DMS 273 (cell line): ENCODE data around the gene NDUFV1.
"Not testable (repeated sequence)": the region's sequence is repeated elsewhere in the genome, so short reads cannot be mapped to it uniquely, and the experiment has no call there.

Experiments
- DNase-seq: peaks from one replicate; lab custom pipeline; 2025; ENCODE audit not compliant: unreplicated experiment; lab: John Stamatoyannopoulos, UW

NDUFV1 gene

DNA sequence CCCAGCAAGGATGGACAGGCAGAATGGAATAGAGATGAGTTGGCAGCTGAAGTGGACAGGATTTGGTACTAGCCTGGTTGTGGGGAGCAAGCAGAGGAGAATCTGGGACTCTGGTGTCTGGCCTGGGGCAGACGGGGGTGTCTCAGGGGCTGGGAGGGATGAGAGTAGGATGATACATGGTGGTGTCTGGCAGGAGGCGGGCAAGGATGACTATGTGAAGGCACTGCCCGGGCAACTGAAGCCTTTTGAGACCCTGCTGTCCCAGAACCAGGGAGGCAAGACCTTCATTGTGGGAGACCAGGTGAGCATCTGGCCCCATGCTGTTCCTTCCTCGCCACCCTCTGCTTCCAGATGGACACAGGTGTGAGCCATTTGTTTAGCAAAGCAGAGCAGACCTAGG lies 20.8 kb upstream of the NDUFV1 start:
- DNase-seq, result no peak

DNA sequence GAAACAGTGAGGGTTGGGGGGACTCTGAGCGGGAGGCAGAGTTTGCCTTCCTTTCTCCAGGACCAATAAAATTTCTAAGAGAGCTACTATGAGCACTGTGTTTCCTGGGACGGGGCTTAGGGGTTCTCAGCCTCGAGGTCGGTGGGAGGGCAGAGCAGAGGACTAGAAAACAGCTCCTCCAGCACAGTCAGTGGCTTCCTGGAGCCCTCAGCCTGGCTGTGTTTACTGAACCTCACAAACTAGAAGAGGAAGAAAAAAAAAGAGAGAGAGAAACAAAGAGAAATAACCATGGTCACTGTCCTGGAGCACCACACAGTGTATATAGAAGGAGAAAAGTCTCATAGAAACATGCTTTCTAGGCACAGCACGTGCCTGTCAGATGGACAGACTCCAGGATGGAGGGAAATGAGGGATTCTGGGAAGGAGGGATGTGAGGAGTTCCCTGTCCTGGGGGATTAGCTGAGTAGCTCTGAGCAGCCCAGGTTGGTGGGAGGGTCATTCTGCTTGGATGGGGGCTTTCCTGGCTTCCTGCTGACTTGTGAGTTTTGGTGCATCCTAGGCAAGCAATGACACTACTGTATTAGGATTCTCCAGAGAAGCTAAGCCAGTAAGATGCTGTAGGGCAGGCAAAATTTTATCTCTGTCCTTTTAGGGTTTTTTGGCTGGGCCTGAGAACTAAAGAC lies 20.0 kb upstream of the NDUFV1 start:
- no peak for DNase-seq

DNA sequence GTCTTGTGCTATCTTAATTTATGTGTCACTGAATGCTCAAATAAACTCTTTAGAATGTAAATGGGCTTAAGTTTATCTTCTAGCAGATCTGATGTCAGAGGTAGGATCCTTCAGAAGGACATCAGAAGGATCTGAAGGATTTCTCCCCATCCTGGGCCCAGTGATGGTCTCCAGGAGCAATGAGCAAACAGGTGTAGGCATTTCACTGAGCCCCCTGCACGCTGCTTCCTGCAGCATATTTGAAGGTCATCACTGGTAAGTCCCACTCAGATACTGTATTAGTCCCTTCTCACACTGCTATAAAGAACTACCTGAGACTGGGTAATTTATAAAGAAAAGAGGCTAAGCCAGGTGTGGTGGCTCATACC lies 18.6 kb upstream of the NDUFV1 start:
- no peak for DNase-seq

DNA sequence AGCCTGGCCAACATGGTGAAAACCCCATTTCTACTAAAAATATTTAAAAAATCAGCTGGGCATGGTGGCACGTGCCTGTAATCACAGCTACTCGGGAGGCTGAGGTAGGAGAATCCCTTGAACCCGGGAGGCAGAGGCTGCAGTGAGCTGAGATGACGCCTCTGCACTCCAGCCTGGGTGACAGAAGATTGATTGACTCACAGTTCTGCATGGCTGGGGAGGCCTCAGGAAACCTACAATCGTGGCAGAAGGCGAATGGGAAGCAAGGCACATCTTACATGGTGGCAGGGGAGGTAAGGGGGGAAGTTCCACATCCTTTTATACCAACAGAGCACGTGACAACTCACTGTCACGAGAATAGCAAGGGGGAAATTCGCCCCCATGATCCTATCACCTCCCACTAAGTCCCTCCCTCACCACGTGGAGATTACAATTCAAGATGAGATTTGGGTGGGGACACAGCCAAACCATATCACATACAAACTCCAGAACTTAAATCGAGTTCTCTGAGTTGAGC lies 17.8 kb upstream of the NDUFV1 start:
- DNase-seq, result not testable (repeated sequence)

DNA sequence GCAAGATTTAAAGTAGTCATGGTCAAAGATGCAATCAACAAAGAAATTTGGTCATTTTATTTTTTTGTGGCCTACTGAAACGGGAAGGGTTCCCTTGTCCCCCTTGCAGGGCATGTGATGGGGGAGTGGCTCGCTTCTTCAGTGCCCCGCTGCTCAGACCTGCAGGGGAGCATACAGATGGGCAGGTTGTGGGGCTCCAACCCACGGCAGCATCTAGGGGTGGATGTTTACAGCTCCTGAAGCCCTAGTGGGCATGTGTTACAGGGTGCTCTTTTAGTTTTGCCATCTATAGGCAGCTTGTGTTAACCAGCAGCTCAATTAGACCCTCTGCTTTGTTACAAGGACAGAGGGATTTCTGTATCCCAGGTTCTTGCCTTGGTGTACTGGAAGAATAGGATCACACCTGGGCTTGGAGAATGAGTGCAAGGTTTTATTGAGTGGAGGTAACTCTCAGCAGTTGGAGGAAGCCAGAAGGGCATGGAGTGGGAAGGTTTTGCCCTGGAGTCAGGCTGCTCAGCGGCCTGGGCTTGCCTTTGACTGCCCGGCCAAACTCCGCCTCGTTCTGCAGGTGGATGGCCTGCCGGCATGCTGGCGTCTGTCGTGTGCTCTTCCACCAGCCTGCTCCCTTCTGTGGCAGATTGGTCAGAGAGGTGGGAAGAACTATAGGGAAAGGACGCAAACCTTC lies 13.7 kb upstream of the NDUFV1 start:
- peak; percentile 26 for DNase-seq

DNA sequence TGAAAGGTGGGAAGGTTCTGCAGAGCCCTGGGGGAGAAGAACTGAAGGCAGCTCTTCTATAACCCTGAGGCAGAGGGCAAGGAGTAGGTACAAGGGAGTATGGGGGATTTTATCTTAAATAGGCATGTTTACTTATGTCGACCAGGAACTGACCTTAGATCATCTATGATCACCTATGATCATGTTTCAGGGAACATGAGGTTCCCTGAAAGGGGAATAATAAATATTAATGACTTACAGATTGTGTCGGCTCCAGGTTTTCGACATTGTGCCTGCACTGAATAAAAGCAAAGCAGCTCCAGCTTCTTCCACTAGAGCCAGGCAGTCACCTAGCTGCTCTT lies 13.2 kb upstream of the NDUFV1 start:
- no peak for DNase-seq

DNA sequence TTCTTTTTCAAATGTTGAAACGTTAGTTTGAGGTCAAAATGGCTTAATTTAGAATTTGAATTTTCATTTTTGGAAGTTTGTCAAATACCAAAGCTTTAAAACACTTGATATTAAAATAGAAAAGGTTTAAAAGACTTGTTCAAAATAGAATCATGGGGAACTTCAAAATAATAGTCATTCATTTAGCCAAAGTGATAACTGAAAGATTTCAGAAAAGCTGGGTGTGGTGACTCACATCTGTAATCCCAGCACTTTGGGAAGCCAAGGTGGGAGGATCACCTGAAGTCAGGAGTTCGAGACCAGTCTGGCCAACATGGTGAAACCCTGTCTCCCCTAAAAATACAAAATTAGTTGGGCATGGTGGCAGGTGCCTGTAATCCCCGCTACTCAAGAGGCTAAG lies 12.3 kb upstream of the NDUFV1 start:
- DNase-seq, result no peak

DNA sequence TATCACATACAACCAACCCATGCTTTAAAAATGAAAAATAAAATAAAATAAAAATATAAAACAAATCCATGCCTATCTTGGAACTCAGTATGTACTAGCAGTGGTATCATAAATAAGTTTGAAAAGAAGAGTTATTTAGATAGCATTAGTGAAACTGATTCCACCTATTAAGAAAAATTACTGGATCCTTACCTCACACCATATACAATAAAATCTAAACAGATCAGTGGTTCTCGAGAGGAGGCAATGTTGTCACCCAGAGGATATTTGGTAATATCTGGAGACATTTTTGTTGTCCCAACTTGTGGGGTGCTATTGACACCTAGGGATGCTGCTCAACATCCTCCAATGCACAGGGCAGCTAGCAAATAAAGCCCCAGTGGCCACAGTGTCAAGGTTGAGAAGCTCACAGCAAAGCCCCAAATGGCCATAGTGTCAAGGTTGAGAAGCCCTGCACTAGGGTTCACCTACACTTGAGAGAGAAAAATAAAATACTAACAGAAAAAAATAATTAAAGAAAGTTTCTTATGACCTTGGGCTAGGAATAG lies 9.9 kb upstream of the NDUFV1 start:
- no peak for DNase-seq

DNA sequence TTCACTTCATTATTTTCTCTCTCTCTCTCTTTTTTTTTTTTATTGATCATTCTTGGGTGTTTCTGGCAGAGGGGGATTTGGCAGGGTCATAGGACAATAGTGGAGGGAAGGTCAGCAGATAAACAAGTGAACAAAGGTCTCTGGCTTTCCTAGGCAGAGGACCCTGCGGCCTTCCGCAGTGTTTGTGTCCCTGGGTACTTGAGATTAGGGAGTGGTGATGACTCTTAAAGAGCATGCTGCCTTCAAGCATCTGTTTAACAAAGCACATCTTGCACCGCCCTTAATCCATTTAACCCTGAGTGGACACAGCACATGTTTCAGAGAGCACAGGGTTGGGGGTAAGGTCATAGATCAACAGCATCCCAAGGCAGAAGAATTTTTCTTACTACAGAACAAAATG lies 9.3 kb upstream of the NDUFV1 start:
- DNase-seq, result not testable (repeated sequence)

DNA sequence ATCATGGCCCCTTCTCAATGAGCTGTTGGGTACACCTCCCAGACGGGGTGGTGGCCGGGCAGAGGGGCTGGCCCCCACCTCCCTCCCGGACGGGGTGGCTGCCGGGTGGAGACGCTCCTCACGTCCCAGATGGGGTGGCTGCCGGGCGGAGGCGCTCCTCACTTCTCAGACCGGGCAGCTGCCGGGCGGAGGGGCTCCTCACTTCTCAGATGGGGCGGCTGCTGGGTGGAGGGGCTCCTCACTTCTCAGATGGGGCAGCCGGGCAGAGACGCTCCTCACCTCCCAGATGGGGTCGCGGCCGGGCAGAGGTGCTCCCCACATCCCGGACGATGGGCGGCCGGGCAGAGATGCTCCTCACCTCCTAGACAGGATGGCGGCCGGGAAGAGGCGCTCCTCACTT lies 8.8 kb upstream of the NDUFV1 start:
- not testable (repeated sequence) for DNase-seq

DNA sequence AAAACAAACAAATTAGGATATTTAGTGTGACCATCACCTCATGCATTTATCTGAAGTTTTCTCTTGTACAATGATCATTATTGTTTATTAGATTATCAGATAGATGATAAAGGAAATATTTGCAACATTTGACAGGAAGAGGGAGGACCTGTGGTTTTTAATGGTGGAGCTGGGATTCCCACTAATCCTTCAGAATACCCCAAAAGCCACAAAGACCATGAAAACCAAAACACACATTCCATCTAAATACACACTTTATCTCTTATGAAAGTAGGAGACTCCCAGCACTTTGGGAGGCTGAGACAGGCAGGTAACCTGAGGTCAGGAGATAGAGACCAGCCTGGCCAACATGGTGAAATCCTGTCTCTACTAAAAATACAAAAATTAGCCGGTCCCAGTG lies 7.6 kb upstream of the NDUFV1 start:
- DNase-seq, result no peak

DNA sequence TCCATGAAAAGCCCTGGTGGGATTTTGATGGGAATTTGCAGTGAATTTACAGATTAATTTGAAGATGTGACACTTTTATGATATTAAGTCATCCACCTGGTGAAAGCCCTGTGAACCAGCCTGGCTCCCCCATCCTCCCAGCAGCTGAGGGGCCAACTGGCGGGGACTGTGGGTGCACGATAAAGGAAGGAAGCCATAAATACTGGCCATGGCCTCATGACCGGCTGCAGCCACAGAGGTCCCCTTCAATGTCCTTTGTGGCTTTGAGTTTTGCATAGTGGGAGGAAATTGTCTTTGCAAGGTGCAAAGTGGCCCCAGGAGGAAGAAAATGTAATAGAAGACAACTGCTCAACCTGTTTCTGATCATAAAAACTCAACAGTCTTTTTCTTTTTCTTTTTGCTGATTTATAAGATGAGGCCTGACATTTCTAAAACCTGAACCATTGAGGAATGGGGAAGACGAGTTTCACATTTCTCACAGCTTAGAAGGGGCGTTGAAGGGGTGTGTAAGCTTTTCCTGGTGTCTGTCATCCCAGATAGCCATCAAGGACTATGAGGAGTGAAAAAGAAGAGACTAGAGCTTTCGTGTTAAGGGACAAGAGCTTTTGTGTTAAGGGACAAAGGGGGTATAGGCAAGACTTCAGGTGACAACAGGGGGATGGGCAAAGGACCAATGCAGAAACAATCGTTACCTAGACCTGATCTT lies 6.3 kb upstream of the NDUFV1 start:
- no peak for DNase-seq

DNA sequence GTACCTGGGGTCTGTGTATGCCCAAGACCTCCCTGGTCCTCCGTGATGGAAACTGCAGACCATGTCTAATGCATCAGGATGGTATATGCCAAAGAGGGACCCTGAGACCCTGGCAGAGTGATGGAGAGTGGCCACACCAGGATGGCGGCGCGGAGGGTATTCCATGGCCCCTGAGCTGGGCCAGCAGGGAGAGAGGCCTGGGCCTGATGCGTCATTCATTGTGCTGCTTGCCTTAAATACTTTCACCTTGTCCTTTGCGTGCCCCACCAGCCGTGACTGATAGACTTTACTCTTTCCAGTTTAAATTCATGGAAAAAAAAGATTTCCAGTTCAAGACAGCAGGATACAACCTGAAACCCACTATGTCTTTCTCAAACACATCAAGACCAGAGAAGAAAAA lies 5.6 kb upstream of the NDUFV1 start:
- DNase-seq, result no peak

DNA sequence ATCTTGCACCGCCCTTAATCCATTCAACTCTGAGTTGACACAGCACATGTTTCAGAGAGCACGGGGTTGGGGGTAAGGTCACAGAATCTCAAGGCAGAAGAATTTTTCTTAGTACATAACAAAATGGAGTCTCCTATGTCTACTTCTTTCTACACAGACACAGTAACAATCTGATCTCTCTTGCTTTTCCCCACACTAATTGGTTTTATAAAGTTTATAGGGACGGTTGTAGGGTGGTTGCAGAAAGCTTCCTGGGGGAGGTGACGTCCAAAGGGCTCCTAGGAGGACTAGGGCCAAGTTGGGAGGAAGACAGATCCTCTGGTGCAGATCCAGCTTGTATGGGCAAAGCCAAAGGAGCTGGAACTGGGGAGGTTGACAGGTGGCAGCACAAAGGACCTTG lies 2.6 kb upstream of the NDUFV1 start:
- not testable (repeated sequence) for DNase-seq

DNA sequence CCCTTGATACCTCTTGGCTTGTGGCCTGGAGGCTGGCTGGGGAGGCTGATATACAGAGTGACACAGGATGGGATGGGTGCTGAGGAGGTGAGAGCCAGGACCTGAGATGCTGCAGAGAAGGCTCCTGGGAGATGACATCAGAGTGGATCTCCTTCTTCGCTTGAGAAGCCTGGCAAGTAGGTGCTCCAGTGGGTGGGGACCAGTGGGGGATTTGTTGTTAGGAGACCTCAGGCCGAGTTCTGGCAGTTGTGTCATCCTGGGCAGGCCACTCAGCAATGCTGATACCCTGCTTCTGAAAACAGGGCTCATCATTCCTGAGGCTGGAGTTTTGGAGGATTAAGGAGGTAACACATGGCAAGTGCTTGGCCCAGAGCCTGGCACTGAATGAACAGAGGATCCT lies 1.9 kb upstream of the NDUFV1 start:
- DNase-seq, result no peak

DNA sequence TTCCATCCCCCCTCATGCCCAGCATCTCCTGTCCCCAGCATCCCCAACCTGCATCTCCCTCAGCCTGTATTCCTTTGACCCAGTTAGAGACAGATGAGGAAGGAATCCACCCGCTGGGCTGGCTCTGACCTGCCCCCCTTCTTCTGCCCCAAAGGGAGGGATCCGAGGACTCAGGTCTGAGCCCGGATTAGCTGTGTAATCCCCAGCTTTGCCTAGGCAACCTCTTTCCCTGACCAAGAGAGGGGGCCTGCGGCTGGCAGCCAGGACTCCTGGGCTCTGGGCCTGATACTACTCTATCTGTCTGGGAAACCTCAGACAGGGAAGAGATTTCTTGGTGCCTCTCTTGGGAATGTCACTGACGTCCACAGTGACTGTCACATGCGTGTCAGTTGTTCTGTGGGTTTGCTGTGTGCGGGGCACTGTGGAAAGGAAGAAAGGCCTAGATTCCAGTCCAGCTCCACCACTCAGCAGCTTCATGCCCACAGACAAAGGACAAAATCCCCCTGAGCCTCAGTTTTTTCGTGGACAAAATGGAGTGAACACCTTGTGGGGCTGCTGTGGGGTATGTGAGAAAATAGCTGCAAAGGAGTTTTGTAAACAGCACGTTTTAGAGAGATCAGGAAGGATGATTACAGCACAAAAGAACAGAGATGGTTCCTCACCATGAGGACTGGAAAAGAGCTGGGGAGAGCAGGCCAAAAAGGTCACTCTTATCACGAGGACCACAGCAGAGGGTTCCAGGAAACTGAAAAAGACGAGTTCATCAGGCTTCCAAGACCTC lies 1.3 kb upstream of the NDUFV1 start:
- DNase-seq, result no peak

DNA sequence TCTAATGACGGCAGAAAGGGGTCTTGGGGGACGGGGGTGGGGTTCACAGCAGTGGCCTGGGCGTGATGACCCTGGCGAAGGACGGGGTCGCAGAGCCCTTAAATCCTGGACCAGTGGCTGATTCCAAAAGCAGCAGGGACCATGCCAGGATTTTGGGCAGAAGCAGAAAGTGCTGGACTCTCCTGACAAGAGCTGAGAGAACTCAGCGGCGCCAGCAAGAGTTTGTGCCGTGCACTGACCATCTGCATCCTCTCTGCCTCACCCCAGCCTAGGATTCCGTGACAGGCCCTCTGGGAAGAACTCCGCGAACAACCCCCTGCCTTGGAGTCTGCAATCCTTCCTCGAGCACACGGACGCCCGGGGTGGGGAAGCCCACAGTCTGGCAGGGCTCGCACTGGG lies 644 bp upstream of the NDUFV1 start:
- DNase-seq, result peak; percentile 51

DNA sequence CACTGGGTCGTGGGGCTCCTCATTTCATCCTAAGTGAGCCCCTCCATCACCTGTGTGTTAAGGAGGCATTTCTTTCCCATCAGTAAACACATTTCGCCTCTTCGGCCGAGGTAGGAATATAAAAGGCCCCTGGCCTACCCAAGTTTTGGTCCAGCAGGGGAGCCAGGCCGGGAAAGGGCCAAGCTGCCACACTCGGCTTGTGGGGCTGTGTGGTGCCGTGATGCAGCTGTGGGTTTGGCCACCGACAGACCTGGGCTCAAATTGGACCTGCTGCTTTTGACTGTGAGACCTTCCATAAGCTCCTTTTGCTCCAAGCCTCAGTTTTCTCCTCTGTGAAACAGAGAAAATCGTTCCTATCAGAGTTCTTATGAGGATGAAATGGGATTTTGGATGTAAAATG lies 771 bp downstream of the NDUFV1 start:
- no peak for DNase-seq

DNA sequence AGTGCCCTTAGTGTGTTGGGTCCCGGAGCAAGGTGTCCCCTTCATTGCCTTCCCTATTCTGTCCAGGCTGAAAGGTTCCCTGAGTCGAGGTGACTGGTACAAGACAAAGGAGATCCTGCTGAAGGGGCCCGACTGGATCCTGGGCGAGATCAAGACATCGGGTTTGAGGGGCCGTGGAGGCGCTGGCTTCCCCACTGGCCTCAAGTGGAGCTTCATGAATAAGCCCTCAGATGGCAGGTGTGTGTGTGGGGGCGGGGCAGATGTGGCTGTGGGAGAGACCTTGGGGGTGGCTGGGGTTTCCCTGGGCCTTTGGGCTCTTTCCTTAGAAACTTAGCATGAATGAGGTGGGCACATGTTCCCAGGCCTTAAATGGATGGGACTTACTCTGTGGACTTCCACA lies 1.8 kb downstream of the NDUFV1 start:
- no peak for DNase-seq

DNA sequence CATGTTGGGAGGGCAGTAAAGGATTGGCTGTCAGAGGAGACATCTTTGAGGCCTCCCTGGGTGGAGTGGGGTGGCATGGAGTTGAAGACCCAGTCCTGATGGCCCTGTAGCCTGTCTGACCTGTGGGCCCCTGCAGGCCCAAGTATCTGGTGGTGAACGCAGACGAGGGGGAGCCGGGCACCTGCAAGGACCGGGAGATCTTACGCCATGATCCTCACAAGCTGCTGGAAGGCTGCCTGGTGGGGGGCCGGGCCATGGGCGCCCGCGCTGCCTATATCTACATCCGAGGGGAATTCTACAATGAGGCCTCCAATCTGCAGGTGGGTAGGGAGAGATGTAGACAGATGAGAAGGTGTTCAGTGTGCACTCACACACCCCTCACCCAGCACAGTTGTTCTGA lies 2.6 kb downstream of the NDUFV1 start:
- DNase-seq, result no peak

DNA sequence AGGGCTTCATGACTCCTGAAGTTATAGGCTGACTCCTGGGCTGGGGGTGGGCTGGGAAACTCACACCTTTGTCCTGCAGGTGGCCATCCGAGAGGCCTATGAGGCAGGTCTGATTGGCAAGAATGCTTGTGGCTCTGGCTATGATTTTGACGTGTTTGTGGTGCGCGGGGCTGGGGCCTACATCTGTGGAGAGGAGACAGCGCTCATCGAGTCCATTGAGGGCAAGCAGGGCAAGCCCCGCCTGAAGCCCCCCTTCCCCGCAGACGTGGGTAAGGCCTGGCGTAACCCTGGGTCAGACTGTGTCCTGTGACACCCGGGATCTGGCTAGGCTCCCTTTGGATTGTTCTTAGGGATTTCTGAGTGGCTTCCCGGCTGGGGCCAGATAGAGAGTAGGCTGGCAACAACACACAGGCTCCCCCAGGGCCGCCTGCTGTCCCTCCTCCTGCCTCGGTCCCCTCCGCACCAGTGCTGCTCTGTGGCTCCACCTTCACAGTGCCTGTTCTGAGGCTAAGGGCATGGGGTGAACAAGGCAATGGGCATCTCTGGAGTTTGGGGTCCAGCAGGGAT lies 3.6 kb downstream of the NDUFV1 start:
- DNase-seq, result no peak
